K562 (cell line): Measurements from ENCODE around the gene KNOP1. TPM values are rescaled to one million over a fixed set of nuclear protein-coding genes. Genes with fewer than 3 reads are reported as not detected.

ENCODE experiments used
- CREB1 ChIP-seq, 2 experiments: sonication (generic) in 1 of 2; formaldehyde crosslinking in 1 of 2; IDR thresholded peaks; 2 replicates each; pipeline versions ENCODE4 v1.6.1 to v1.8.0; 2012 to 2022; ENCODE audit warnings: inconsistent platforms in 1 of 2, mild to moderate bottlenecking in 1 of 2, missing genetic modification reagents in 1 of 2, moderate library complexity in 1 of 2
- DNMT1 ChIP-seq: fragments of 450-650 bp; IDR thresholded peaks from 2 replicates; pipeline ENCODE4 v1.6.1; 2016; ENCODE audit warnings: antibody characterized with exemption, mild to moderate bottlenecking
- FOXP1 ChIP-seq: sonication (generic); formaldehyde crosslinking; IDR thresholded peaks from 2 replicates; pipeline ENCODE4 v1.8.0; 2022; ENCODE audit warnings: mild to moderate bottlenecking, missing genetic modification reagents
- KDM2B ChIP-seq: fragments of 250-450 bp; sonication (Bioruptor Pico); IDR thresholded peaks from 2 replicates; pipeline ENCODE4 v1.8.0; 2021; ENCODE audit warnings: mild to moderate bottlenecking, moderate library complexity
- PHB ChIP-seq: fragments of 250-450 bp; sonication (Bioruptor Pico); IDR thresholded peaks from 2 replicates; pipeline ENCODE4 v1.5.0; 2021
- POLR2AphosphoS2 ChIP-seq: IDR thresholded peaks from 2 replicates; pipeline ENCODE4 v1.6.1; 2012; ENCODE audit warnings: low read length, improper control_type of control experiment
- SP1 ChIP-seq: sonication (generic); formaldehyde crosslinking; IDR thresholded peaks from 2 replicates; pipeline ENCODE4 v1.8.1; 2022; ENCODE audit warnings: mild to moderate bottlenecking, missing genetic modification reagents
- TEAD1 ChIP-seq, 2 experiments: fragments of 450-650 bp in 1 of 2; sonication (generic) in 1 of 2; formaldehyde crosslinking; IDR thresholded peaks; 2 replicates each; pipeline versions ENCODE4 v1.4.0 to v1.8.0; 2020 to 2022; ENCODE audit warnings: mild to moderate bottlenecking in 2 of 2, missing genetic modification reagents in 1 of 2
- YY1 ChIP-seq, 3 experiments: IDR thresholded peaks; 2 replicates each; pipeline ENCODE4 v1.6.1; 2011; ENCODE audit warnings: low read length in 2 of 3, mild to moderate bottlenecking in 2 of 3, moderate library complexity in 2 of 3, borderline replicate concordance in 1 of 3, control low read depth in 1 of 3, low read depth in 1 of 3; ENCODE audit not compliant: insufficient read depth in 3 of 3, insufficient replicate concordance in 2 of 3, control insufficient read depth in 1 of 3, insufficient read length in 1 of 3; ENCODE audit errors: extremely low read depth in 1 of 3
- ZFP1 ChIP-seq: fragments of 450-650 bp; formaldehyde crosslinking; IDR thresholded peaks from 2 replicates; pipeline ENCODE4 v1.4.0; 2020; ENCODE audit warnings: mild to moderate bottlenecking, mixed read lengths
- ZNF133 ChIP-seq: fragments of 250-450 bp; sonication (Bioruptor Pico); IDR thresholded peaks from 2 replicates; pipeline ENCODE4 v1.4.0; 2020; ENCODE audit warnings: mild to moderate bottlenecking
- ZNF354B ChIP-seq: fragments of 250-450 bp; sonication (Bioruptor Pico); IDR thresholded peaks from 2 replicates; pipeline ENCODE4 v1.4.0; 2020
- polyA plus RNA-seq, 8 experiments: library from polyadenylated mRNA; depleted of rRNA in 4 of 8; stranded (reverse) in 5 of 8; unstranded in 3 of 8; fragments of >200 nt; fragmentation: Nextera tagmentation in 2 of 8; fragmentation: Illumina TruSeq in 1 of 8; extraction: Ambion mirVana in 2 of 8; extraction: Trizol in 1 of 8; gene quantifications; 2 replicates each; pipeline versions ENCODE4 v1.2.1 to v1.2.3, GENCODE V29; 2011 to 2014; ENCODE audit warnings: inconsistent platforms in 1 of 8, missing spikeins in 1 of 8
- total RNA-seq, 7 experiments: library from RNA; depleted of rRNA in 6 of 7; stranded (reverse); fragments of >200 nt in 6 of 7; fragmentation: Illumina TruSeq in 2 of 7; extraction: Trizol in 2 of 7; gene quantifications; 2 replicates each; pipeline versions ENCODE4 v1.2.1 to v1.2.3, GENCODE V29; 2011 to 2021; ENCODE audit warnings: low replicate concordance in 1 of 7
- TF ChIP-seq, protein P1 (sequence below): IDR thresholded peaks from 2 replicates; pipeline ENCODE4 v1.6.1; 2016; ENCODE audit warnings: missing genetic modification characterization, missing compliant biosample characterization
- TF ChIP-seq, protein P2 (sequence below): fragments of 450-650 bp; IDR thresholded peaks from 2 replicates; pipeline ENCODE4 v1.6.1; 2018; ENCODE audit not compliant: partially characterized antibody
- TF ChIP-seq, protein P3 (sequence below): fragments of 450-650 bp; IDR thresholded peaks from 2 replicates; pipeline ENCODE4 v1.6.1; 2016; ENCODE audit warnings: borderline replicate concordance
- TF ChIP-seq, protein P4 (sequence below): fragments of 250-450 bp; sonication (Bioruptor Pico); IDR thresholded peaks from 2 replicates; pipeline ENCODE4 v1.8.0; 2022; ENCODE audit warnings: moderate library complexity, mild to moderate bottlenecking, inconsistent platforms
- TF ChIP-seq, protein P5 (sequence below), 2 experiments: fragments of 450-650 bp; conservative IDR thresholded peaks; 2 replicates each; pipeline ENCODE4 v1.6.1; 2017; ENCODE audit warnings: mild to moderate bottlenecking in 2 of 2, moderate library complexity in 2 of 2

Gene KNOP1
- total and polyA plus RNA-seq, 9 of the 15 experiments (the other 6 are each of a cell fraction or from before 2014, with no cell fraction given), result 22.4 to 57.6 (median 39.3) TPM

DNA sequence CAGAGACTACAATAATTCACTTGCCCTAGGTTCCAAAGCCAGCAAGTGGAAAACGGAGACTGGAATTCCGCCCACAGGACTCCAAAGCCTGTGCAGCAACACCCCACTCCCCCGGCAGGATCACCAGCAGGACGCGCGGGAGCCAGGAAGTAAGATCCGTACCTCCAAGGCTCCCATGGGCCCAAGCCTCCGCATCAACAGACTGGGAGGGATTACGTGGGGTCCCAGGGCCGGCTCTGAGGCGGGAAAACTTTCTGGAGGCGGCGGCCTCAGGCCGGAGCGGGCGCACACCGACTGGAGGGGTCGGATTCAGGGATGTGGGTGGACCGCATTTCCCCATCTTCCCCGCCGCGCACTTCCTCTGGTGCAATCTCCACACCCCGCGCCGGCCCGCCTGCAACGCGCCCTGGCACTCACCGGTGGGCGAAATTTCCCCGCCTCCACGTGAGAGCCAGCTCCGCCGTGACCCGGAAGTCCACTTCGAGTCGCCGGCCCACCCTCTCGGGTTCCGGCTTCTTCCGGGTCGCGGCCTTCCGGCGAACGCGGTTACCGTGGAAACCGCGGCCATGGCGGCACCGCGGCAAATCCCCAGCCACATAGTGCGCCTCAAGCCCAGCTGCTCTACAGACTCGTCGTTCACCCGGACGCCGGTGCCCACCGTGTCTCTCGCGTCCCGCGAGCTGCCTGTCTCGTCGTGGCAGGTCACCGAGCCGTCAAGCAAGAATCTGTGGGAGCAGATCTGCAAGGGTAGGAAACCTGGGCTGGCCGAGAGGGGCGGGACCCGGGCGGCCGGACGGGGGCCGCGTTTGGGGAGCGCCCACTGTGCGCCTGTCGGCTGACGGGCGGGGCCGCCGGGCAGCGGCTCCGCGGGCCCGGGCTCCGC lies at the start of gene KNOP1, which contains the start of gene IQCK (continued):
- TF ChIP-seq, protein P1, sequence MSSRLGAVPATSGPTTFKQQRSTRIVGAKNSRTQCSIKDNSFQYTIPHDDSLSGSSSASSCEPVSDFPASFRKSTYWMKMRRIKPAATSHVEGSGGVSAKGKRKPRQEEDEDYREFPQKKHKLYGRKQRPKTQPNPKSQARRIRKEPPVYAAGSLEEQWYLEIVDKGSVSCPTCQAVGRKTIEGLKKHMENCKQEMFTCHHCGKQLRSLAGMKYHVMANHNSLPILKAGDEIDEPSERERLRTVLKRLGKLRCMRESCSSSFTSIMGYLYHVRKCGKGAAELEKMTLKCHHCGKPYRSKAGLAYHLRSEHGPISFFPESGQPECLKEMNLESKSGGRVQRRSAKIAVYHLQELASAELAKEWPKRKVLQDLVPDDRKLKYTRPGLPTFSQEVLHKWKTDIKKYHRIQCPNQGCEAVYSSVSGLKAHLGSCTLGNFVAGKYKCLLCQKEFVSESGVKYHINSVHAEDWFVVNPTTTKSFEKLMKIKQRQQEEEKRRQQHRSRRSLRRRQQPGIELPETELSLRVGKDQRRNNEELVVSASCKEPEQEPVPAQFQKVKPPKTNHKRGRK (tag), result no peak
- TF ChIP-seq ZNF133 (CRISPR knock-in tag) (no peak), KDM2B (CRISPR knock-in tag) (no peak), TEAD1 (CRISPR knock-in tag; IDR thresholded peaks at IDR 0.05) (peak in 1 of 2 experiments; percentile 58; a peak in 1 of 4 replicates), ZFP1 (no peak), PHB (CRISPR knock-in tag) (no peak), SP1 (CRISPR knock-in tag) (peak; percentile 65; the same call in 1 of the 2 replicates), YY1 (IDR thresholded peaks at IDR 0.05; ENCODE audit: borderline replicate concordance in 1 of 3, control insufficient read depth in 1 of 3, extremely low read depth in 1 of 3, insufficient read depth in 3 of 3, insufficient read length in 1 of 3, insufficient replicate concordance in 2 of 3, low read depth in 1 of 3, low read length in 2 of 3) (peak; percentile 77 to 97 (median 93)), FOXP1 (CRISPR knock-in tag) (no peak), DNMT1 (no peak), POLR2AphosphoS2 (no peak), CREB1 (IDR thresholded peaks at IDR 0.05) (no peak), CREB1 (CRISPR knock-in tag; IDR thresholded peaks at IDR 0.05) (no peak), ZNF354B (CRISPR knock-in tag) (no peak)
- TF ChIP-seq, protein P2, sequence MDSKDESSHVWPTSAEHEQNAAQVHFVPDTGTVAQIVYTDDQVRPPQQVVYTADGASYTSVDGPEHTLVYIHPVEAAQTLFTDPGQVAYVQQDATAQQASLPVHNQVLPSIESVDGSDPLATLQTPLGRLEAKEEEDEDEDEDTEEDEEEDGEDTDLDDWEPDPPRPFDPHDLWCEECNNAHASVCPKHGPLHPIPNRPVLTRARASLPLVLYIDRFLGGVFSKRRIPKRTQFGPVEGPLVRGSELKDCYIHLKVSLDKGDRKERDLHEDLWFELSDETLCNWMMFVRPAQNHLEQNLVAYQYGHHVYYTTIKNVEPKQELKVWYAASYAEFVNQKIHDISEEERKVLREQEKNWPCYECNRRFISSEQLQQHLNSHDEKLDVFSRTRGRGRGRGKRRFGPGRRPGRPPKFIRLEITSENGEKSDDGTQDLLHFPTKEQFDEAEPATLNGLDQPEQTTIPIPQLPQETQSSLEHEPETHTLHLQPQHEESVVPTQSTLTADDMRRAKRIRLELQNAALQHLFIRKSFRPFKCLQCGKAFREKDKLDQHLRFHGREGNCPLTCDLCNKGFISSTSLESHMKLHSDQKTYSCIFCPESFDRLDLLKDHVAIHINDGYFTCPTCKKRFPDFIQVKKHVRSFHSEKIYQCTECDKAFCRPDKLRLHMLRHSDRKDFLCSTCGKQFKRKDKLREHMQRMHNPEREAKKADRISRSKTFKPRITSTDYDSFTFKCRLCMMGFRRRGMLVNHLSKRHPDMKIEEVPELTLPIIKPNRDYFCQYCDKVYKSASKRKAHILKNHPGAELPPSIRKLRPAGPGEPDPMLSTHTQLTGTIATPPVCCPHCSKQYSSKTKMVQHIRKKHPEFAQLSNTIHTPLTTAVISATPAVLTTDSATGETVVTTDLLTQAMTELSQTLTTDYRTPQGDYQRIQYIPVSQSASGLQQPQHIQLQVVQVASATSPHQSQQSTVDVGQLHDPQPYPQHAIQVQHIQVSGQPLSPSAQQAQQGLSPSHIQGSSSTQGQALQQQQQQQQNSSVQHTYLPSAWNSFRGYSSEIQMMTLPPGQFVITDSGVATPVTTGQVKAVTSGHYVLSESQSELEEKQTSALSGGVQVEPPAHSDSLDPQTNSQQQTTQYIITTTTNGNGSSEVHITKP, result no peak
- TF ChIP-seq, protein P3, sequence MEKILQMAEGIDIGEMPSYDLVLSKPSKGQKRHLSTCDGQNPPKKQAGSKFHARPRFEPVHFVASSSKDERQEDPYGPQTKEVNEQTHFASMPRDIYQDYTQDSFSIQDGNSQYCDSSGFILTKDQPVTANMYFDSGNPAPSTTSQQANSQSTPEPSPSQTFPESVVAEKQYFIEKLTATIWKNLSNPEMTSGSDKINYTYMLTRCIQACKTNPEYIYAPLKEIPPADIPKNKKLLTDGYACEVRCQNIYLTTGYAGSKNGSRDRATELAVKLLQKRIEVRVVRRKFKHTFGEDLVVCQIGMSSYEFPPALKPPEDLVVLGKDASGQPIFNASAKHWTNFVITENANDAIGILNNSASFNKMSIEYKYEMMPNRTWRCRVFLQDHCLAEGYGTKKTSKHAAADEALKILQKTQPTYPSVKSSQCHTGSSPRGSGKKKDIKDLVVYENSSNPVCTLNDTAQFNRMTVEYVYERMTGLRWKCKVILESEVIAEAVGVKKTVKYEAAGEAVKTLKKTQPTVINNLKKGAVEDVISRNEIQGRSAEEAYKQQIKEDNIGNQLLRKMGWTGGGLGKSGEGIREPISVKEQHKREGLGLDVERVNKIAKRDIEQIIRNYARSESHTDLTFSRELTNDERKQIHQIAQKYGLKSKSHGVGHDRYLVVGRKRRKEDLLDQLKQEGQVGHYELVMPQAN, result peak; percentile 99
- TF ChIP-seq, protein P4, sequence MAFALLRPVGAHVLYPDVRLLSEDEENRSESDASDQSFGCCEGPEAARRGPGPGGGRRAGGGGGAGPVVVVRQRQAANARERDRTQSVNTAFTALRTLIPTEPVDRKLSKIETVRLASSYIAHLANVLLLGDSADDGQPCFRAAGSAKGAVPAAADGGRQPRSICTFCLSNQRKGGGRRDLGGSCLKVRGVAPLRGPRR, result no peak
- TF ChIP-seq, protein P5, sequence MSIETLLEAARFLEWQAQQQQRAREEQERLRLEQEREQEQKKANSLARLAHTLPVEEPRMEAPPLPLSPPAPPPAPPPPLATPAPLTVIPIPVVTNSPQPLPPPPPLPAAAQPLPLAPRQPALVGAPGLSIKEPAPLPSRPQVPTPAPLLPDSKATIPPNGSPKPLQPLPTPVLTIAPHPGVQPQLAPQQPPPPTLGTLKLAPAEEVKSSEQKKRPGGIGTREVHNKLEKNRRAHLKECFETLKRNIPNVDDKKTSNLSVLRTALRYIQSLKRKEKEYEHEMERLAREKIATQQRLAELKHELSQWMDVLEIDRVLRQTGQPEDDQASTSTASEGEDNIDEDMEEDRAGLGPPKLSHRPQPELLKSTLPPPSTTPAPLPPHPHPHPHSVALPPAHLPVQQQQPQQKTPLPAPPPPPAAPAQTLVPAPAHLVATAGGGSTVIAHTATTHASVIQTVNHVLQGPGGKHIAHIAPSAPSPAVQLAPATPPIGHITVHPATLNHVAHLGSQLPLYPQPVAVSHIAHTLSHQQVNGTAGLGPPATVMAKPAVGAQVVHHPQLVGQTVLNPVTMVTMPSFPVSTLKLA (conservative IDR thresholded peaks at IDR 0.05), result peak; percentile 97 to 99
